Panc1 (cell line): ENCODE data around the gene MSGN1. TPM values are rescaled to one million over a fixed set of nuclear protein-coding genes. Genes with fewer than 3 reads are reported as not detected.

Experiments used
- ATAC-seq: fragments of 200-7000 bp; cut with Tn5 transposase; 2 replicates; pipeline ENCODE4 v1.9.1; 2020; ENCODE audit warnings: mild to moderate bottlenecking, moderate library complexity
- BruUV-seq: library from RNA; stranded (reverse); fragments of 400-500 nt; replicated peaks from 2 replicates; lab custom pipeline; 2021; lab: Mats Ljungman, UMichigan
- CTCF ChIA-PET: fragments of 300-600 bp; sonication (Branson Sonifier 250); formaldehyde crosslinking; loops from one replicate; lab custom pipeline; 2022; ENCODE audit warnings: antibody characterized with exemption; lab: Charles Lee
- POLR2A ChIA-PET: fragments of 300-600 bp; sonication (Branson Sonifier 250); formaldehyde crosslinking; loops from one replicate; lab custom pipeline; 2022; ENCODE audit warnings: antibody characterized with exemption; lab: Charles Lee
- DNase-seq: peaks from one replicate; pipeline ENCODE4 v3.0.0-alpha.2; 2010; ENCODE audit warnings: low read depth, low spot score
- H3K27ac ChIP-seq: 2 replicates; pipeline ENCODE4 v1.5.1; 2011; ENCODE audit warnings: mild to moderate bottlenecking, low read length, inconsistent platforms
- H3K27me3 ChIP-seq: fragments of 200-500 bp; sonication (Bioruptor generic); 2 replicates; pipeline ENCODE4 v1.6.0; 2014; ENCODE audit warnings: low read length, inconsistent platforms; ENCODE audit not compliant: control insufficient read depth, insufficient read depth
- H3K36me3 ChIP-seq: fragments of 200-500 bp; sonication (Bioruptor generic); 2 replicates; pipeline ENCODE4 v1.5.1; 2014; ENCODE audit warnings: inconsistent platforms, mild to moderate bottlenecking, low read length, moderate library complexity; ENCODE audit not compliant: control insufficient read depth, insufficient read depth
- H3K4me1 ChIP-seq: 2 replicates; pipeline ENCODE4 v1.5.1; 2011; ENCODE audit warnings: inconsistent platforms, mild to moderate bottlenecking, low read length, moderate library complexity; ENCODE audit not compliant: control insufficient read depth, insufficient read depth
- H3K4me3 ChIP-seq, 2 experiments: 2 replicates each; pipeline ENCODE4 v1.5.1; 2011 to 2012; ENCODE audit warnings: low read depth in 2 of 2, low read length in 2 of 2, mild to moderate bottlenecking in 2 of 2, inconsistent platforms in 1 of 2, moderate library complexity in 1 of 2
- H3K9me3 ChIP-seq: fragments of 200-500 bp; sonication (Bioruptor generic); 2 replicates; pipeline ENCODE4 v1.5.1; 2014; ENCODE audit warnings: low read depth, mild to moderate bottlenecking, inconsistent platforms, low read length, moderate library complexity; ENCODE audit not compliant: control insufficient read depth, insufficient read depth
- CTCF ChIP-seq: fragments of 450-650 bp; IDR thresholded peaks from 2 replicates; pipeline ENCODE4 v1.5.1; 2017; ENCODE audit warnings: mild to moderate bottlenecking
- POLR2AphosphoS5 ChIP-seq: IDR thresholded peaks from 2 replicates; pipeline ENCODE4 v1.6.1; 2012; ENCODE audit warnings: mild to moderate bottlenecking, low read depth, low read length, moderate library complexity
- REST ChIP-seq, 2 experiments: IDR thresholded peaks; 2 replicates each; pipeline ENCODE4 v1.6.1; 2011 to 2012; ENCODE audit warnings: low read depth in 2 of 2, control low read depth in 1 of 2, low read length in 1 of 2, mild to moderate bottlenecking in 1 of 2, moderate library complexity in 1 of 2; ENCODE audit not compliant: insufficient read depth in 1 of 2
- SIN3A ChIP-seq: IDR thresholded peaks from 2 replicates; pipeline ENCODE4 v1.6.1; 2012; ENCODE audit warnings: low read depth, mild to moderate bottlenecking, low read length, moderate library complexity, borderline replicate concordance; ENCODE audit not compliant: insufficient read depth
- TCF7L2 ChIP-seq: IDR thresholded peaks from 2 replicates; pipeline ENCODE4 v1.6.1; 2011; ENCODE audit warnings: mild to moderate bottlenecking, low read depth, low read length, inconsistent platforms
- in situ Hi-C: cut with HindIII; loops from 2 replicates; pipeline ENCODE4 v1.10.0; 2016; ENCODE audit warnings: low sequenced_read_pairs, low pct_unique_long_range_greater_than_20kb
- intact Hi-C: fragments of 100-400 bp; cut with micrococcal nuclease; formaldehyde crosslinking; loops from one replicate; pipeline ENCODE4 v1.10.0; 2022; ENCODE audit not compliant: unreplicated experiment
- total RNA-seq: library from RNA; stranded (reverse); gene quantifications from one replicate; pipeline ENCODE4 v1.2.1, GENCODE V29; 2021; ENCODE audit not compliant: unreplicated experiment

Gene MSGN1
- total RNA-seq, 1 experiment from 2014 or later = not detected

- TF ChIP-seq CTCF (no peak), TCF7L2 (no peak), SIN3A (no peak), REST (IDR thresholded peaks at IDR 0.05; ENCODE audit: insufficient read depth in 1 of 2, low read depth in 2 of 2, low read length in 1 of 2) (no peak), POLR2AphosphoS5 (no peak)
- H3K36me3 ChIP-seq = no peaks in the 10 kb centered on the region
- H3K27me3 ChIP-seq = peaks cover 6% of the 10 kb centered on the region
- in situ Hi-C loops = no loop called here
- no peak overlapping the region for H3K27ac ChIP-seq
- H3K9me3 ChIP-seq = no peaks in the 10 kb centered on the region
- no peak overlapping the region for H3K4me3 ChIP-seq
- intact Hi-C loops = no loop called here
- POLR2A ChIA-PET = no interaction called here
- DNase-seq = no peak
- BruUV-seq = no TSS peak
- CTCF ChIA-PET = no interaction called here
- no peaks in the 10 kb centered on the region for H3K4me1 ChIP-seq
- no peak for ATAC-seq
These were observed 3.1 kb upstream of the MSGN1 start for GRCh38 chr2:17813010-17813741.

- TF ChIP-seq POLR2AphosphoS5 (no peak), CTCF (no peak), TCF7L2 (no peak), REST (IDR thresholded peaks at IDR 0.05; ENCODE audit: insufficient read depth in 1 of 2, low read depth in 2 of 2, low read length in 1 of 2) (no peak), SIN3A (no peak)
- intact Hi-C loops = no loop called here
- peaks cover 7% of the 10 kb centered on the region for H3K27me3 ChIP-seq
- ChIA-PET POLR2A (no interaction called here), CTCF (no interaction called here)
- H3K27ac ChIP-seq = no peak overlapping the region
- DNase-seq = no peak
- H3K9me3 ChIP-seq = no peaks in the 10 kb centered on the region
- no peaks in the 10 kb centered on the region for H3K4me1 ChIP-seq
- no peak for ATAC-seq
- no peak overlapping the region for H3K4me3 ChIP-seq
- no peaks in the 10 kb centered on the region for H3K36me3 ChIP-seq
- no TSS peak for BruUV-seq
- in situ Hi-C loops = no loop called here
These were observed 2.4 kb upstream of the MSGN1 start for GRCh38 chr2:17813742-17814473.
